ENCODE results near the gene EFNA4. TPM values are rescaled to one million over a fixed set of nuclear protein-coding genes. Genes with fewer than 3 reads are reported as not detected.

Gene EFNA4
- total and polyA plus RNA-seq, 4 donors = 1.8 to 4.7 (median 3.3) TPM

GRCh38 chr1:155068599-155068998 is 5.1 kb downstream of the EFNA4 start (continued):
- no peak for TF ChIP-seq REST (IDR thresholded peaks at IDR 0.05)

DNA sequence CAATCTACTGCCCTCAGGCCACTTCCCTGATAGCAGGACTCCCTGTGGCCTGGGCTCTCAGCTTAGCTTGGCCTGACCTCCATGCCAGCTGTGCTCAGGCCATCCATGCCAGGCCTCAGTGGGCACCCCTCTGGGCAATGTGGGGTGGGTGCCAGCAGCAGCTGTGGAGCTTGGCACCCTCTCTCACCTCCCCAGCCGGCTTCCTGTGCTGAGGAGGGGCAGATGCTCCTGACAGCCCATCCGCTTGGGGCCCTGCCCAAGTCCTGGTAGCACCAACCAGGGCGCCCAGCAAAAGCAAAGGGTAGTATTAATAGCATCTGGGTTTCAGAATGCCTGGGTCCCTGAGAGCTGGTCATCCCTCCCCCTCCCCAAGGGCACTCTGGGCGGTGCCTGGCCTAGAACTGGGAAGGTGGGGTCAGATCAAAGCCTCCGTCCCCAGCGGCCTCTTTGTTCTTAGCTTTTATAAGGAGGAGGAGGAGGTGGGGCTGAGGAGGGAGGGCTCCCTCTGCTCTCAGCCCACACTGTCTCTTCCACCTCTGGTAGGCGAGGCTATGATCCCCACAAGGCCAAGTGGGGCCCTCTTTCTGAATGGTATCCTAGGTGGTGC is 6.1 kb downstream of the EFNA4 start:
- H3K27ac ChIP-seq (ENCODE audit: low read depth in 1 of 2, low read length in 2 of 2) = no peak overlapping the region
- peaks cover 0 to 2% (median 0%) of the 10 kb centered on the region in 4 donors for H3K36me3 ChIP-seq (ENCODE audit: control insufficient read depth in 4 of 4, insufficient read depth in 3 of 4, low read depth in 1 of 4, low read length in 3 of 4)
- 86% methylated on average over 7 of the region's 7 CpGs for WGBS
- TF ChIP-seq RXRA (IDR thresholded peaks at IDR 0.05) (no peak), FOXA2 (IDR thresholded peaks at IDR 0.05) (no peak), YY1 (IDR thresholded peaks at IDR 0.05) (no peak), EGR1 (IDR thresholded peaks at IDR 0.05; ENCODE audit: low read depth in 2 of 2) (no peak), REST (IDR thresholded peaks at IDR 0.05) (no peak), ATF3 (IDR thresholded peaks at IDR 0.05) (no peak), TAF1 (conservative IDR thresholded peaks at IDR 0.05) (no peak), FOXA1 (IDR thresholded peaks at IDR 0.05) (no peak), GABPA (IDR thresholded peaks at IDR 0.05 in 1 of 2, conservative IDR thresholded peaks at IDR 0.05 in 1 of 2) (no peak), JUND (IDR thresholded peaks at IDR 0.05) (no peak), RAD21 (IDR thresholded peaks at IDR 0.05) (no peak), CTCF (IDR thresholded peaks at IDR 0.05; ENCODE audit: low read depth, low read length, missing input control) (no peak), HNF4A (conservative IDR thresholded peaks at IDR 0.05) (no peak), SP1 (IDR thresholded peaks at IDR 0.05) (no peak), HNF4G (IDR thresholded peaks at IDR 0.05) (no peak), NR2F2 (IDR thresholded peaks at IDR 0.05) (no peak)
- TF ChIP-seq, protein P1, sequence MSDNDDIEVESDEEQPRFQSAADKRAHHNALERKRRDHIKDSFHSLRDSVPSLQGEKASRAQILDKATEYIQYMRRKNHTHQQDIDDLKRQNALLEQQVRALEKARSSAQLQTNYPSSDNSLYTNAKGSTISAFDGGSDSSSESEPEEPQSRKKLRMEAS (IDR thresholded peaks at IDR 0.05) = no peak
- TF ChIP-seq, protein P2, sequence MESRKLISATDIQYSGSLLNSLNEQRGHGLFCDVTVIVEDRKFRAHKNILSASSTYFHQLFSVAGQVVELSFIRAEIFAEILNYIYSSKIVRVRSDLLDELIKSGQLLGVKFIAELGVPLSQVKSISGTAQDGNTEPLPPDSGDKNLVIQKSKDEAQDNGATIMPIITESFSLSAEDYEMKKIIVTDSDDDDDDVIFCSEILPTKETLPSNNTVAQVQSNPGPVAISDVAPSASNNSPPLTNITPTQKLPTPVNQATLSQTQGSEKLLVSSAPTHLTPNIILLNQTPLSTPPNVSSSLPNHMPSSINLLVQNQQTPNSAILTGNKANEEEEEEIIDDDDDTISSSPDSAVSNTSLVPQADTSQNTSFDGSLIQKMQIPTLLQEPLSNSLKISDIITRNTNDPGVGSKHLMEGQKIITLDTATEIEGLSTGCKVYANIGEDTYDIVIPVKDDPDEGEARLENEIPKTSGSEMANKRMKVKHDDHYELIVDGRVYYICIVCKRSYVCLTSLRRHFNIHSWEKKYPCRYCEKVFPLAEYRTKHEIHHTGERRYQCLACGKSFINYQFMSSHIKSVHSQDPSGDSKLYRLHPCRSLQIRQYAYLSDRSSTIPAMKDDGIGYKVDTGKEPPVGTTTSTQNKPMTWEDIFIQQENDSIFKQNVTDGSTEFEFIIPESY (IDR thresholded peaks at IDR 0.05) = no peak
- no peaks in the 10 kb centered on the region for H3K27me3 ChIP-seq (ENCODE audit: control insufficient read depth in 4 of 4, insufficient read depth in 4 of 4, low read length in 3 of 4)
- no peaks in the 10 kb centered on the region for H3K9me3 ChIP-seq (ENCODE audit: control insufficient read depth in 4 of 4, low read length in 3 of 4)
- no peak overlapping the region for H3K9ac ChIP-seq (ENCODE audit: low read depth in 1 of 2, low read length in 2 of 2)
- no peak overlapping the region for H3K4me3 ChIP-seq (ENCODE audit: low read depth in 1 of 3, low read length in 3 of 3)
- peaks cover 7 to 17% (median 12%) of the 10 kb centered on the region in 4 donors for H3K4me1 ChIP-seq (ENCODE audit: control insufficient read depth in 4 of 4, insufficient read depth in 4 of 4, low read length in 3 of 4)
- DNase-seq (ENCODE audit: low spot score) = no peak

Measured in liver (tissue), 9 donors.